ENCODE data around the gene BASP1. TPM values are rescaled to one million over a fixed set of nuclear protein-coding genes. Genes with fewer than 3 reads are reported as not detected.

BASP1 gene
- total RNA-seq, 2 donors from 2014 or later, result 6.2 to 9.4 TPM

DNA sequence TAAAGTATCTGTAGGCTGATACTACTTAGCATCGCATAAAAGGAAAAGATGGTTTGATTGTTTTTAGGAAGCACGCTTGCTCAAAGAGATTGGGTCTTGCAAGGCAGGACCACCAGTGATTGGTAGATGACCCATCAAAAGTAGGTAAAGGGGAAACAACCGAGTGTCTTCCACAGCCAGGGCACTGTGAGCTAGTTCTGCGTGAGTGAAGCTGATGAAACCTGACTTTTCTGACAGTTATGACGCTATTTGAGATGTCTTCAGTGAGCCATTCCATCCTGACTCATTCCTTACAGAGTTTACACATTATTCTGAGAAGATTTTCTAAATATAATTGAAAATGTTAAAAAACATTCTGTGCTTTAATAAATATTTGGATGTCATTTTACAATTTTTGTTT, 49.7 kb downstream of the BASP1 start:
- intact Hi-C loops (cut with DNase I), result no loop called here
- DNase-seq (no peak), ATAC-seq (no peak)

DNA sequence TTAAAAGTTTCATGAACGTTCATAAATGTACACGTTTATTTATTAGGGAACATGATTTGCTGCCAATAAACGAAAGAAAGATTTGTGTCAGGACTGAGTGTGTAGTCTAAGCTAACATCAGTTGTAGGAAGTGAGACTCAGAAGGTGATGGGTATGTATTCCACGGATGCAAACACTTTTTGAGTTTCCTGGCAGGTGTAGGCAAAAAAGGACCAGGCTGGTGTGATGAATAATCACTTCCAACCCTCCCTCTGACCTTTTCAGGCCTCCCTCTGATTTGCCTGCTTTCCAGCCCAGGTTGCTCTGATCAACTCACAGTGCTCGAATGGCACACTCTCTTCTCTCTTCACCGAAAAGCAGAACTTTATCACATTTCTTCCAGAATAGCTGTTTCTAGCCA, 51.8 kb downstream of the BASP1 start:
- DNase-seq, result no peak
- ATAC-seq, result no peak
- intact Hi-C loops (cut with DNase I), result no loop called here

- intact Hi-C loops (cut with DNase I), result no loop called here
- DNase-seq, result no peak
- ATAC-seq, result no peak
Observed at GRCh38 chr5:17272111-17272510, 54.7 kb downstream of the BASP1 start.

DNA sequence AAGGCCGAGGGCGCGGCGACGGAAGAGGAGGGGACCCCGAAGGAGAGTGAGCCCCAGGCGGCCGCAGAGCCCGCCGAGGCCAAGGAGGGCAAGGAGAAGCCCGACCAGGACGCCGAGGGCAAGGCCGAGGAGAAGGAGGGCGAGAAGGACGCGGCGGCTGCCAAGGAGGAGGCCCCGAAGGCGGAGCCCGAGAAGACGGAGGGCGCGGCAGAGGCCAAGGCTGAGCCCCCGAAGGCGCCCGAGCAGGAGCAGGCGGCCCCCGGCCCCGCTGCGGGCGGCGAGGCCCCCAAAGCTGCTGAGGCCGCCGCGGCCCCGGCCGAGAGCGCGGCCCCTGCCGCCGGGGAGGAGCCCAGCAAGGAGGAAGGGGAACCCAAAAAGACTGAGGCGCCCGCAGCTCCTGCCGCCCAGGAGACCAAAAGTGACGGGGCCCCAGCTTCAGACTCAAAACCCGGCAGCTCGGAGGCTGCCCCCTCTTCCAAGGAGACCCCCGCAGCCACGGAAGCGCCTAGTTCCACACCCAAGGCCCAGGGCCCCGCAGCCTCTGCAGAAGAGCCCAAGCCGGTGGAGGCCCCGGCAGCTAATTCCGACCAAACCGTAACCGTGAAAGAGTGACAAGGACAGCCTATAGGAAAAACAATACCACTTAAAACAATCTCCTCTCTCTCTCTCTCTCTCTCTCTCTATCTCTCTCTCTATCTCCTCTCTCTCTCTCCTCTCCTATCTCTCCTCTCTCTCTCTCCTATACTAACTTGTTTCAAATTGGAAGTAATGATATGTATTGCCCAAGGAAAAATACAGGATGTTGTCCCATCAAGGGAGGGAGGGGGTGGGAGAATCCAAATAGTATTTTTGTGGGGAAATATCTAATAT, 58.1 kb downstream of the BASP1 start:
- DNase-seq (no peak), ATAC-seq (no peak)
- intact Hi-C loops (cut with DNase I), result no loop called here

GRCh38 chr5:17276445-17276844, 59.0 kb downstream of the BASP1 start:
- ATAC-seq, result no peak
- no peak for DNase-seq
- intact Hi-C loops (cut with DNase I), result no loop called here

DNA sequence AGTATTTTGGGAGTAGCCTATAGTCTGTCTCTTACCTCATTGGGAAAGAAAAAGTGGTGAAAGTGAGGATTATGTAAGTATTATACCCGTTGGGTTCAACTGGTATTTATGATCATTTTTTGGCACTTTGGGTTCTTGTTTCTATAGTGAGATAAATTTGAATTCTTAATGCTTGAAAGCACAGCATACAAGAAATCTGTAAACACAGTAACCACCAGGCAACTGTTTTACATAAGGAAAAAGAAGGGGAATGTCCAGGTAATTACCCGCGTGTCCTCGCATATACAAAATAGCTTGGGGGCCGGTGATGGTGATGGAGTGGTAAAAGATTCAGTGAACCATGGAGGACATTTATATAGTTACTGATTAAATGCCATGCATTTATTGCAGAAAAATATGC, 60.5 kb downstream of the BASP1 start:
- intact Hi-C loops (cut with DNase I), result no loop called here
- no peak for DNase-seq
- ATAC-seq, result no peak

- no peak for ATAC-seq
- no peak for DNase-seq
- intact Hi-C loops (cut with DNase I), result no loop called here
Observed at GRCh38 chr5:17278931-17279330, 61.5 kb downstream of the BASP1 start.

GRCh38 chr5:17279487-17279886, 62.1 kb downstream of the BASP1 start:
- ATAC-seq, result no peak
- intact Hi-C loops (cut with DNase I), result no loop called here
- DNase-seq, result no peak

- DNase-seq (no peak), ATAC-seq (no peak)
- intact Hi-C loops (cut with DNase I), result no loop called here
Observed at GRCh38 chr5:17282283-17283120, 65.1 kb downstream of the BASP1 start.

GRCh38 chr5:17283121-17283415, 65.6 kb downstream of the BASP1 start:
- no peak for ATAC-seq
- no peak for DNase-seq
- intact Hi-C loops (cut with DNase I), result no loop called here

DNA sequence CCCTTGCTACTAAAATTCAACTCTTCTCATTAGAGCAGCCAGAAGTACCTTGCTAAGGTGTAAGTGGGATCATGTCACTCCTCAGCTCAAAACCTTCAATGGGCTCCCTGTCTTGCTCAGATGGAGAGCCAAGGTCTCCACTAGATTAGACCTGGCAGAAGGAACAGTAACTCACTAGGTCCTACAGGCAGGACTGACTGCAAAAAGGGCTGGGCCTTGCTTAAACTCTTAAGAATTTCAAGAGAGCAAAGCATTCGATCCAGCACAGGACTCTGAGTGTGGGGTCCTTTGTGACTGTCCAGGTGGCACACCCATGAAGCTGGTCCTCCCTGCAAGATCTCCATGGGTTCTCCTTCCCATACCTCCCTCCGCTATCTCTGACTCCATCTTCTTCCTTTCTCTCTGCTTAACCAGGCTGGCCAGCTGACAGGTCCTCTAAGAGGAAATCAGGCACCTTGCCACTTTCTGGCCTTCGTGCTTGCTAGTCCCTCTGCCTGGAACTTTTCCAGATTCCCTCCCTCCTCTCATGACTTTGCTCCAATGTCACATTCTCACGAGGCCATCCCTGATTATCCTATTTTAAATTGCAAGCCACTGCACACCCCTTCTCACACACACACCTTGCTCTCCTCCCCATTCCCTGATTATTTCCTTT, 70.2 kb downstream of the BASP1 start:
- intact Hi-C loops (cut with DNase I), result no loop called here
- DNase-seq (no peak), ATAC-seq (no peak)

DNA sequence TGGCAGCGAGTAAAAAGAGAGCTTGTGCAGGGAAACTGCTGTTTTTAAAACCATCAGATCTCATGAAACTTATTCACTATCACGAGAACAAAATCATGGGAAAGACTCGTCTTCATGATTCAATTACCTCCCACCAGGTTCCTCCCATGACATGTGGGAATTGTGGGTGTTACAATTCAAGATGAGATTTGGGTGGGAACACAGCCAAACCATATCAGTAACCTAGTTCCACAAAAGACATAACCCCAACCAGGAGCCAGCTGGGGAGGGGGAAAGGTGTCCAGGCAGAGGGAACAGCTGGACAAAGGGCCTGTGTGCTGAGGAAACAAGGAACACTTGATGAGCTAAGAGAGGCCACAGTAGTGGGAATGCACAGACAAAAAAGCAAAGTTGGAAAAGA, 71.1 kb downstream of the BASP1 start:
- ATAC-seq, result no peak
- no peak for DNase-seq
- intact Hi-C loops (cut with DNase I), result no loop called here

- ATAC-seq (no peak), DNase-seq (no peak)
- intact Hi-C loops (cut with DNase I), result no loop called here
Observed at GRCh38 chr5:17289681-17290539, 72.5 kb downstream of the BASP1 start.

- intact Hi-C loops (cut with DNase I), result no loop called here
- no peak for ATAC-seq
- no peak for DNase-seq
Observed at GRCh38 chr5:17290540-17290974, 73.1 kb downstream of the BASP1 start.

GRCh38 chr5:17292434-17293015, 75.1 kb downstream of the BASP1 start:
- intact Hi-C loops (cut with DNase I), result no loop called here
- ATAC-seq, result no peak
- no peak for DNase-seq

DNA sequence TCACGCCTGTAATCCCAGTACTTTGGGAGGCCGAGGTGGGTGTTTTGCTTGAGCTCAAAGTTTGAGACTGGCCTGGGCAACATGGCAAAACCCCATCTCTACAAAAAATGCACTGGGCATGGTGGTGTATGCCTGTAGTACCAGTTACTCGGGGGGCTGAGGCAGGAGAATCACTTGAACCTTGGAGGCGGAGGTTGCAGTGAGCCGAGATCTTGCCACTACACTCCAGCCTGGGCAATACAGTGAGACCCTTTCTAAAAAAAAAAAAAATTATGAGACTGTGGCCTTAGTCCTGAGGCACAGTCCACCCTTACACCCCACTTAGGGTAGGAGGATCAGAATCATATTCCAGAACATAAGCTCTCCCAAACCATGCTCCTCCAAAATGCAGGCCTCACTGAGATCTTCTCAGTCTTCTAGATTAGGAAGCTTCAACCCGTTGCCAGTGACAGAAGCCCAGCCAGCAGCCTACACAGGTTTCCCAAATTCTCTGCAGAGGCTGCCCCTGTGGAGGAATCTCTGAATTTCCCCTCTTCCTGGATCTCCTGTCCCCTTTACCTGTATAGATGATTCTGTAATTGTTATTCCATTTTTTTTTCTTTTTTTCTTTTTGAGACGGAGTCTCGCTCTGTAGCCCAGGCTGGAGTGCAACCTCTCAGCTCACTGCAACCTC, 77.3 kb downstream of the BASP1 start:
- intact Hi-C loops (cut with DNase I), result no loop called here
- ATAC-seq, result no peak
- DNase-seq, result no peak

- intact Hi-C loops (cut with DNase I), result no loop called here
- DNase-seq (no peak), ATAC-seq (no peak)
Observed at GRCh38 chr5:17295671-17296070, 78.2 kb downstream of the BASP1 start.

DNA sequence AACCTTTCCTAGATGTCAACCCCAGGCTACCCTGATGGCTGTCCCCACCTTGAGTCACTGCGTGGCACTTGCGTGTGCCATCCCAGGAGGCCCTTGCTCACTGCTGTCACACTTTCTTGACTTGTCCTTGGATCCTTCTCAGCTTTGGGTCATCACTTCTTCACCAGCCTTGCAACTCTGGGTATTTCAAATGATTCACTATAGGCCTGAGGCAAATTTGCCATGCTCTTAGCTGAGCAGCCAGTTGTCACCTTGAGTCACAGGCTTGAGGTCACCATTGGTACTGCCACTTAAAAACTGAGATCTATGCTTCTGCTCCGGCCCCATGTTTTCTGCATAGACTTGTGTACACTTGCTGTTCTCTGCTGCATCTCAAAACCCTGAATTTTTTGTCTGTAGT, 84.7 kb downstream of the BASP1 start:
- no peak for DNase-seq
- intact Hi-C loops (cut with DNase I), result no loop called here
- no peak for ATAC-seq
